AG09309 (cell line): Measurements from ENCODE around the gene HUNK.

Experiments
- DNase-seq: peaks from one replicate; pipeline ENCODE4 v3.0.0-alpha.2; 2010; ENCODE audit warnings: low read depth
- H3K4me3 ChIP-seq: 2 replicates; pipeline ENCODE4 v1.5.1; 2011; ENCODE audit warnings: mild to moderate bottlenecking, low read depth, low read length, moderate library complexity; ENCODE audit not compliant: control insufficient read depth
- TF ChIP-seq, protein P1 (sequence below): IDR thresholded peaks from 2 replicates; pipeline ENCODE4 v1.5.1; 2011; ENCODE audit warnings: mild to moderate bottlenecking, low read depth, low read length, inconsistent platforms; ENCODE audit not compliant: insufficient read depth, control insufficient read depth; ENCODE audit errors: missing control alignments

The HUNK gene

GRCh38 chr21:31987696-31988095 is 114.9 kb downstream of the HUNK start:
- H3K4me3 ChIP-seq, result no peak overlapping the region
- TF ChIP-seq, protein P1, sequence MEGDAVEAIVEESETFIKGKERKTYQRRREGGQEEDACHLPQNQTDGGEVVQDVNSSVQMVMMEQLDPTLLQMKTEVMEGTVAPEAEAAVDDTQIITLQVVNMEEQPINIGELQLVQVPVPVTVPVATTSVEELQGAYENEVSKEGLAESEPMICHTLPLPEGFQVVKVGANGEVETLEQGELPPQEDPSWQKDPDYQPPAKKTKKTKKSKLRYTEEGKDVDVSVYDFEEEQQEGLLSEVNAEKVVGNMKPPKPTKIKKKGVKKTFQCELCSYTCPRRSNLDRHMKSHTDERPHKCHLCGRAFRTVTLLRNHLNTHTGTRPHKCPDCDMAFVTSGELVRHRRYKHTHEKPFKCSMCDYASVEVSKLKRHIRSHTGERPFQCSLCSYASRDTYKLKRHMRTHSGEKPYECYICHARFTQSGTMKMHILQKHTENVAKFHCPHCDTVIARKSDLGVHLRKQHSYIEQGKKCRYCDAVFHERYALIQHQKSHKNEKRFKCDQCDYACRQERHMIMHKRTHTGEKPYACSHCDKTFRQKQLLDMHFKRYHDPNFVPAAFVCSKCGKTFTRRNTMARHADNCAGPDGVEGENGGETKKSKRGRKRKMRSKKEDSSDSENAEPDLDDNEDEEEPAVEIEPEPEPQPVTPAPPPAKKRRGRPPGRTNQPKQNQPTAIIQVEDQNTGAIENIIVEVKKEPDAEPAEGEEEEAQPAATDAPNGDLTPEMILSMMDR, result no peak
- no peak for DNase-seq

DNA sequence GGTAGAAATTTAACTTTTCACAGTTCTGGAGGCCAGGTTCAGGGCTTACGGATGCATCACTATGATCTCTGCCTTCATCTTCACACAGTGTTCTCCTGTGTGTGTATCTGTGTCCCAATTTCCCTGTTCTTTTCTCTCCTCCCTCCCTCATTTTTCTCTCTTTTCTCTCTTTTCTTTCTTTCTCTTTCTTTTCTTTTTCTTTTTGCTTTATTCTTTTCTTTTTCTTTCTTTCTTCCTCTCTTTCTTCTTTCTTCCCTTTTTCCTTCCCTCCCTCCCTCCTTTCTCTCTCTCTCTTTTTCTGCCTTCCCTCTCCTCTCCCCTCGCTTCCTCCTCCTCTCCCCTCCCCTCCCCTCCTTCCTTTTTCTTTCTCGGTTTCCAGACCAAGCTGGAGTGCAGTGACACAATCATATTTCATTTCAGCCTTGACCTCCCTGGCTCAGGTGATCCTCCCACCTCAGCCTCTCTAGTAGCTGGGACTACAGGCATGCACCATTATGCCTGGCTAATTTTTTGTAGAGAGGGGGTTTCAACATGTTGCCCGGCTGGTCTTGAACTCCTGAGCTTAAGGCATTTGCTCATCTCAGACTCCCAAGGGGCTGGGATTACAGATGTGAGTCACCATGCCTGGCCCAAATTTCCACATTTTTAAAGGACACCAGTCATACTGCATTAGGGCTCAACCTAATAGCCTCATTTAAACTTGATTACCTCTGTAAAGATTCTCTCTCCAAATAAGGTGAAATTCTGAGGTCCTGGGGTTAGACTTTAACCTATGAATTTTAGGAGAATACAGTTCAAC is 115.9 kb downstream of the HUNK start:
- no peak for DNase-seq
- TF ChIP-seq, protein P1, result no peak

GRCh38 chr21:31991356-31992331 is 118.8 kb downstream of the HUNK start:
- no peak for DNase-seq
- no peak overlapping the region for H3K4me3 ChIP-seq
- TF ChIP-seq, protein P1, result no peak

More for the DNA sequence above, 115.9 kb downstream of the HUNK start:
- no peak overlapping the region for H3K4me3 ChIP-seq

GRCh38 chr21:31992391-31992790 is 119.6 kb downstream of the HUNK start:
- no peak for DNase-seq
- TF ChIP-seq, protein P1, result no peak
- no peak overlapping the region for H3K4me3 ChIP-seq

GRCh38 chr21:31993826-31994825 is 121.3 kb downstream of the HUNK start:
- no peak overlapping the region for H3K4me3 ChIP-seq
- no peak for DNase-seq
- TF ChIP-seq, protein P1, result no peak
